Fibroblast of skin of back (primary cell): ENCODE results near the gene INSM1.

Experiments
- DNase-seq: peaks from one replicate; pipeline ENCODE4 v3.0.0-alpha.2; 2013

INSM1 gene

GRCh38 chr20:20395903-20396568 is 28.1 kb downstream of the INSM1 start:
- DNase-seq = no peak

- no peak for DNase-seq
Observed at GRCh38 chr20:20396794-20397193, 28.9 kb downstream of the INSM1 start.

- DNase-seq = no peak
Observed at GRCh38 chr20:20398123-20398522, 30.2 kb downstream of the INSM1 start.

GRCh38 chr20:20399531-20400500 is 31.9 kb downstream of the INSM1 start:
- DNase-seq = no peak

- no peak for DNase-seq
Observed at GRCh38 chr20:20401991-20402390, 34.1 kb downstream of the INSM1 start.

- DNase-seq = no peak
Observed at GRCh38 chr20:20404633-20405032, 36.7 kb downstream of the INSM1 start.

GRCh38 chr20:20405623-20406022 is 37.7 kb downstream of the INSM1 start:
- DNase-seq = no peak

GRCh38 chr20:20406306-20406705 is 38.4 kb downstream of the INSM1 start:
- DNase-seq = no peak

- peak; percentile 5 for DNase-seq
Observed at GRCh38 chr20:20407891-20408805, 40.2 kb downstream of the INSM1 start.

GRCh38 chr20:20409331-20409730 is 41.4 kb downstream of the INSM1 start:
- no peak for DNase-seq

- no peak for DNase-seq
Observed at GRCh38 chr20:20410678-20411077, 42.8 kb downstream of the INSM1 start.

- DNase-seq = no peak
Observed at GRCh38 chr20:20411402-20411801, 43.5 kb downstream of the INSM1 start.

GRCh38 chr20:20411836-20412235 is 43.9 kb downstream of the INSM1 start:
- DNase-seq = no peak

GRCh38 chr20:20412750-20413149 is 44.8 kb downstream of the INSM1 start:
- DNase-seq = peak; percentile 5

GRCh38 chr20:20413810-20414281 is 45.9 kb downstream of the INSM1 start:
- no peak for DNase-seq

- no peak for DNase-seq
Observed at GRCh38 chr20:20414640-20415220, 46.8 kb downstream of the INSM1 start.

- DNase-seq = no peak
Observed at GRCh38 chr20:20415321-20415720, 47.4 kb downstream of the INSM1 start.

GRCh38 chr20:20417876-20418676 is 50.2 kb downstream of the INSM1 start:
- DNase-seq = no peak
